ENCODE results near the gene ST6GALNAC4. TPM values are rescaled to one million over a fixed set of nuclear protein-coding genes. Genes with fewer than 3 reads are reported as not detected.
A peak's percentile ranks its signal among the peaks of the same experiment; 100 is the strongest.

ST6GALNAC4 gene
- total and polyA plus RNA-seq, 9 of the 15 experiments (the other 6 are each of a cell fraction or from before 2014, with no cell fraction given): 2.6 to 43.1 (median 15.4) TPM

DNA sequence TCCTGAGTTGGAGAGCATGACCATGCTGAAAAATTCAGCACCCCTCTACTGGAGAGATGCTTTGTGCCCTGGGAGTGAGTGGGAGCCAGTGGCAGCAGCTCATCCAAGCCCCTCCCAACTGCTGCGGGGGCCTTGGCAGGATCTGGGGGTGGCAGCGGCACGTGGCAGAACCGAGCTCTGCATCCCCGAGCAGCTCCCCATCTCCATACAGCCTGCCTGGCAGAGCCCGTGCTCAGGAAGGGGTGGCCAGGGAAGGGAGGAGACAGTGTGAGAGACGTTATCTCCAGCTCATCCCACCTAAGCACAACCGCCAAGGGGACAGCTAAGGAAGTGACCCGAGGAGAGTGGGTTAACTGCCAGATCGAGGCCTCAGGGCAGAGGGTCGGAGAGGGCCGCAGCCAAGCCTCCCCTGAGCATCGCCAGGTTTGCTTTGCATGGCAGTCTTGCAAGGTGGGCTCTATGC, 38.0 kb upstream of the ST6GALNAC4 start:
- in situ Hi-C loops (cut with MboI): no loop called here
- Histone ChIP-seq H3K4me2 (ENCODE audit: insufficient read depth, low read length) (no peak overlapping the region; the same call in 1 of the 2 replicates), H3K79me2 (ENCODE audit: control insufficient read depth, insufficient read depth, low read length) (peaks cover 47% of the 10 kb centered on the region), H3K27ac (ENCODE audit: extremely low read depth, low read depth, low read length) (no peak overlapping the region), H3K36me3 (ENCODE audit: control insufficient read depth, insufficient read depth, low read length) (no peaks in the 10 kb centered on the region), H3K4me3 (no peak overlapping the region), H3K27me3 (ENCODE audit: control insufficient read depth in 2 of 2, insufficient read depth in 2 of 2, low read length in 2 of 2) (no peaks in the 10 kb centered on the region), H3K9ac (ENCODE audit: insufficient read depth in 1 of 2, low read depth in 2 of 2, low read length in 2 of 2) (peak overlapping the region in 1 of 2 experiments; percentile 6; a peak in 2 of 4 replicates), H2AFZ (ENCODE audit: low read depth, low read length) (no peak overlapping the region), H4K20me1 (replicated peaks; ENCODE audit: control insufficient read depth, insufficient read depth, low read length) (peaks cover 11% of the 10 kb centered on the region; the same call in 1 of the 2 replicates), H3K9me3 (replicated peaks; ENCODE audit: control insufficient read depth, insufficient read depth, low read depth, low read length) (no peaks in the 10 kb centered on the region), H3K9me1 (ENCODE audit: control insufficient read depth, insufficient read depth, low read length) (no peaks in the 10 kb centered on the region), H3K4me1 (replicated peaks in 1 of 2; ENCODE audit: control insufficient read depth in 2 of 2, insufficient read depth in 2 of 2, low read length in 2 of 2) (peaks cover 22 to 46% of the 10 kb centered on the region in 2 experiments)
- intact Hi-C loops (cut with micrococcal nuclease): loop anchor here (1.0 kb wide), 1 partner anchor 80 kb away; no protein-coding TSS in a partner anchor
- no TSS peak for BruUV-seq (replicated peaks)
- POLR2A ChIA-PET: interaction anchor here (0.5 to 3.0 kb wide), 4 partner anchors 10 to 264 kb away, joined by 3 to 18 read pairs (median 3); no protein-coding TSS in a partner anchor
- FAIRE-seq (no peak), DNase-seq (ENCODE audit: extremely low read depth in 1 of 4, low spot score in 3 of 4) (no peak), ATAC-seq (no peak)
- CTCF ChIA-PET (ENCODE audit: low intra/inter-chr PET ratio): interaction anchor here (1.2 to 2.1 kb wide), 2 partner anchors 76 to 80 kb away, joined by 5 to 11 read pairs; no protein-coding TSS in a partner anchor
- WGBS (ENCODE audit: insufficient coverage, low coverage, missing lambda C conversion rate): 48% methylated on average over 12 of the region's 13 CpGs
- TF ChIP-seq TEAD2 (tag; IDR thresholded peaks at IDR 0.05): no peak
- TF ChIP-seq, protein P1, sequence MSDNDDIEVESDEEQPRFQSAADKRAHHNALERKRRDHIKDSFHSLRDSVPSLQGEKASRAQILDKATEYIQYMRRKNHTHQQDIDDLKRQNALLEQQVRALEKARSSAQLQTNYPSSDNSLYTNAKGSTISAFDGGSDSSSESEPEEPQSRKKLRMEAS (CRISPR knock-in tag; IDR thresholded peaks at IDR 0.05): 0 out of 2 replicates have a peak, but pooled peaks have one; percentile 34
- no peak for TF ChIP-seq NBN (IDR thresholded peaks at IDR 0.05; ENCODE audit: low read depth)
- TF ChIP-seq, protein P2, sequence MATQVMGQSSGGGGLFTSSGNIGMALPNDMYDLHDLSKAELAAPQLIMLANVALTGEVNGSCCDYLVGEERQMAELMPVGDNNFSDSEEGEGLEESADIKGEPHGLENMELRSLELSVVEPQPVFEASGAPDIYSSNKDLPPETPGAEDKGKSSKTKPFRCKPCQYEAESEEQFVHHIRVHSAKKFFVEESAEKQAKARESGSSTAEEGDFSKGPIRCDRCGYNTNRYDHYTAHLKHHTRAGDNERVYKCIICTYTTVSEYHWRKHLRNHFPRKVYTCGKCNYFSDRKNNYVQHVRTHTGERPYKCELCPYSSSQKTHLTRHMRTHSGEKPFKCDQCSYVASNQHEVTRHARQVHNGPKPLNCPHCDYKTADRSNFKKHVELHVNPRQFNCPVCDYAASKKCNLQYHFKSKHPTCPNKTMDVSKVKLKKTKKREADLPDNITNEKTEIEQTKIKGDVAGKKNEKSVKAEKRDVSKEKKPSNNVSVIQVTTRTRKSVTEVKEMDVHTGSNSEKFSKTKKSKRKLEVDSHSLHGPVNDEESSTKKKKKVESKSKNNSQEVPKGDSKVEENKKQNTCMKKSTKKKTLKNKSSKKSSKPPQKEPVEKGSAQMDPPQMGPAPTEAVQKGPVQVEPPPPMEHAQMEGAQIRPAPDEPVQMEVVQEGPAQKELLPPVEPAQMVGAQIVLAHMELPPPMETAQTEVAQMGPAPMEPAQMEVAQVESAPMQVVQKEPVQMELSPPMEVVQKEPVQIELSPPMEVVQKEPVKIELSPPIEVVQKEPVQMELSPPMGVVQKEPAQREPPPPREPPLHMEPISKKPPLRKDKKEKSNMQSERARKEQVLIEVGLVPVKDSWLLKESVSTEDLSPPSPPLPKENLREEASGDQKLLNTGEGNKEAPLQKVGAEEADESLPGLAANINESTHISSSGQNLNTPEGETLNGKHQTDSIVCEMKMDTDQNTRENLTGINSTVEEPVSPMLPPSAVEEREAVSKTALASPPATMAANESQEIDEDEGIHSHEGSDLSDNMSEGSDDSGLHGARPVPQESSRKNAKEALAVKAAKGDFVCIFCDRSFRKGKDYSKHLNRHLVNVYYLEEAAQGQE (IDR thresholded peaks at IDR 0.05; ENCODE audit: borderline replicate concordance): peak; percentile 28
- TF ChIP-seq, protein P2 (CRISPR knock-in tag; IDR thresholded peaks at IDR 0.05; ENCODE audit: low read depth): no peak
- TF ChIP-seq SP1 (CRISPR knock-in tag; IDR thresholded peaks at IDR 0.05): no peak
